PC-9 (cell line): ENCODE data around the gene DHX32. TPM values are rescaled to one million over a fixed set of nuclear protein-coding genes. Genes with fewer than 3 reads are reported as not detected.

Source experiments
- BruUV-seq: library from RNA; stranded (reverse); fragments of 400-500 nt; replicated peaks from 2 replicates; lab custom pipeline; 2021; lab: Mats Ljungman, UMichigan
- CTCF ChIA-PET: fragments of 300-600 bp; sonication (Branson Sonifier 250); formaldehyde crosslinking; loops from one replicate; lab custom pipeline; 2022; ENCODE audit warnings: antibody characterized with exemption; lab: Charles Lee
- POLR2A ChIA-PET: fragments of 300-600 bp; sonication (Branson Sonifier 250); formaldehyde crosslinking; loops from one replicate; lab custom pipeline; 2022; ENCODE audit warnings: antibody characterized with exemption; ENCODE audit not compliant: unreplicated experiment; lab: Charles Lee
- DNase-seq, 2 experiments: peaks; one replicate each; pipeline versions ENCODE4 v3.0.0 to v3.0.0-alpha.2; 2015 to 2022; ENCODE audit warnings: mixed read lengths in 1 of 2
- H2AFZ ChIP-seq: fragments of 200-600 bp; sonication (generic); 2 replicates; pipeline ENCODE4 v1.8.1; 2017; ENCODE audit warnings: antibody characterized with exemption
- H3F3A ChIP-seq: fragments of 200-600 bp; sonication (generic); 2 replicates; pipeline ENCODE4 v1.8.1; 2017; ENCODE audit warnings: antibody characterized with exemption, mild to moderate bottlenecking, low read depth; ENCODE audit not compliant: insufficient read depth
- H3K27ac ChIP-seq: fragments of 200-600 bp; sonication (generic); 2 replicates; pipeline ENCODE4 v1.6.1; 2016; ENCODE audit warnings: mixed run types
- H3K27me3 ChIP-seq: fragments of 200-600 bp; sonication (generic); 2 replicates; pipeline ENCODE4 v1.6.1; 2016; ENCODE audit warnings: low read depth, mixed run types; ENCODE audit not compliant: insufficient read depth
- H3K36me3 ChIP-seq: fragments of 200-600 bp; sonication (generic); 2 replicates; pipeline ENCODE4 v1.6.1; 2016; ENCODE audit warnings: low read depth, mixed run types
- H3K4me1 ChIP-seq: fragments of 200-600 bp; sonication (generic); replicated peaks from 2 replicates; pipeline ENCODE4 v1.6.1; 2016; ENCODE audit warnings: mixed run types; ENCODE audit not compliant: insufficient read depth
- H3K4me2 ChIP-seq: fragments of 200-600 bp; sonication (generic); 2 replicates; pipeline ENCODE4 v1.6.1; 2017; ENCODE audit warnings: mixed run types
- H3K4me3 ChIP-seq: fragments of 200-600 bp; sonication (generic); 2 replicates; pipeline ENCODE4 v1.6.1; 2016; ENCODE audit warnings: mixed run types
- H3K79me2 ChIP-seq: fragments of 200-600 bp; sonication (generic); 2 replicates; pipeline ENCODE4 v1.6.1; 2017; ENCODE audit warnings: low read depth, mixed run types
- H3K9me2 ChIP-seq: fragments of 200-600 bp; sonication (generic); 2 replicates; pipeline ENCODE4 v1.8.1; 2017; ENCODE audit warnings: mild to moderate bottlenecking; ENCODE audit not compliant: insufficient read depth
- H3K9me3 ChIP-seq: fragments of 200-600 bp; sonication (generic); 2 replicates; pipeline ENCODE4 v1.8.1; 2016; ENCODE audit warnings: low read depth; ENCODE audit not compliant: insufficient read depth
- H4K20me1 ChIP-seq: fragments of 200-600 bp; sonication (generic); 2 replicates; pipeline ENCODE4 v1.8.1; 2017; ENCODE audit not compliant: insufficient read depth
- CTCF ChIP-seq: fragments of 200-600 bp; sonication (generic); conservative IDR thresholded peaks from 2 replicates; pipeline ENCODE4 v1.6.1; 2017; ENCODE audit warnings: mixed run types, antibody characterized with exemption, mild to moderate bottlenecking, moderate library complexity
- EZH2 ChIP-seq: fragments of 200-600 bp; sonication (generic); IDR thresholded peaks from 2 replicates; pipeline ENCODE4 v1.8.0; 2017; ENCODE audit warnings: antibody characterized with exemption, low read depth
- intact Hi-C: fragments of 100-400 bp; cut with micrococcal nuclease; formaldehyde crosslinking; loops from one replicate; pipeline ENCODE4 v1.10.0; 2022; ENCODE audit not compliant: unreplicated experiment
- total RNA-seq: library from RNA; stranded (reverse); gene quantifications from 2 replicates; pipeline ENCODE4 v1.2.3, GENCODE V29; 2021

DHX32 gene
- total RNA-seq, 1 experiment from 2014 or later, result 51.0 TPM

- intact Hi-C loops, result no loop called here
- no peaks in the 10 kb centered on the region for H3K27me3 ChIP-seq
- H3F3A ChIP-seq, result no peaks in the 10 kb centered on the region
- DNase-seq, result no peak
- no peak overlapping the region for H3K4me2 ChIP-seq
- POLR2A ChIA-PET, result no interaction called here
- no peak overlapping the region for H3K4me3 ChIP-seq
- H2AFZ ChIP-seq, result no peak overlapping the region
- H4K20me1 ChIP-seq, result no peaks in the 10 kb centered on the region
- BruUV-seq, result no TSS peak
- TF ChIP-seq EZH2 (no peak), CTCF (no peak)
- H3K79me2 ChIP-seq, result no peaks in the 10 kb centered on the region
- H3K9me3 ChIP-seq, result no peaks in the 10 kb centered on the region
- H3K4me1 ChIP-seq, result no peaks in the 10 kb centered on the region
- CTCF ChIA-PET, result no interaction called here
- no peaks in the 10 kb centered on the region for H3K36me3 ChIP-seq
- H3K27ac ChIP-seq, result no peak overlapping the region
- no peaks in the 10 kb centered on the region for H3K9me2 ChIP-seq
These were observed 32.7 kb downstream of the DHX32 start for GRCh38 chr10:125848371-125848770.

- H3K4me3 ChIP-seq, result no peak overlapping the region
- intact Hi-C loops, result no loop called here
- ChIA-PET POLR2A (no interaction called here), CTCF (no interaction called here)
- H3K79me2 ChIP-seq, result no peaks in the 10 kb centered on the region
- no peaks in the 10 kb centered on the region for H4K20me1 ChIP-seq
- H3K27ac ChIP-seq, result no peak overlapping the region
- no peak overlapping the region for H2AFZ ChIP-seq
- no peaks in the 10 kb centered on the region for H3K9me3 ChIP-seq
- H3K27me3 ChIP-seq, result no peaks in the 10 kb centered on the region
- no peaks in the 10 kb centered on the region for H3K9me2 ChIP-seq
- no peaks in the 10 kb centered on the region for H3F3A ChIP-seq
- H3K36me3 ChIP-seq, result no peaks in the 10 kb centered on the region
- no peak overlapping the region for H3K4me2 ChIP-seq
- BruUV-seq, result no TSS peak
- TF ChIP-seq EZH2 (no peak), CTCF (no peak)
- H3K4me1 ChIP-seq, result no peaks in the 10 kb centered on the region
- no peak for DNase-seq
These were observed 34.2 kb downstream of the DHX32 start for GRCh38 chr10:125846894-125847293.

- H2AFZ ChIP-seq, result no peak overlapping the region
- no TSS peak for BruUV-seq
- no peaks in the 10 kb centered on the region for H4K20me1 ChIP-seq
These were observed 35.5 kb downstream of the DHX32 start for GRCh38 chr10:125845617-125846016.

More at GRCh38 chr10:125845617-125846016, 35.5 kb downstream of the DHX32 start:
- Histone ChIP-seq H3K9me2 (no peaks in the 10 kb centered on the region), H3F3A (0 out of 2 replicates have a peak, but pooled peaks cover 3% of the 10 kb centered on the region), H3K36me3 (no peaks in the 10 kb centered on the region), H3K4me2 (no peak overlapping the region), H3K4me3 (no peak overlapping the region), H3K9me3 (no peaks in the 10 kb centered on the region), H3K27ac (no peak overlapping the region), H3K79me2 (no peaks in the 10 kb centered on the region), H3K27me3 (no peaks in the 10 kb centered on the region), H3K4me1 (0 out of 2 replicates have a peak, but pooled peaks cover 8% of the 10 kb centered on the region)
- TF ChIP-seq CTCF (no peak), EZH2 (no peak)
- POLR2A ChIA-PET, result no interaction called here
- DNase-seq, result no peak
- intact Hi-C loops, result no loop called here
- CTCF ChIA-PET, result no interaction called here
